ENCODE measurements around the gene KRTAP10-6.
"Not testable (repeated sequence)": the region's sequence is repeated elsewhere in the genome, so short reads cannot be mapped to it uniquely, and the experiment has no call there.

KRTAP10-6 gene

DNA sequence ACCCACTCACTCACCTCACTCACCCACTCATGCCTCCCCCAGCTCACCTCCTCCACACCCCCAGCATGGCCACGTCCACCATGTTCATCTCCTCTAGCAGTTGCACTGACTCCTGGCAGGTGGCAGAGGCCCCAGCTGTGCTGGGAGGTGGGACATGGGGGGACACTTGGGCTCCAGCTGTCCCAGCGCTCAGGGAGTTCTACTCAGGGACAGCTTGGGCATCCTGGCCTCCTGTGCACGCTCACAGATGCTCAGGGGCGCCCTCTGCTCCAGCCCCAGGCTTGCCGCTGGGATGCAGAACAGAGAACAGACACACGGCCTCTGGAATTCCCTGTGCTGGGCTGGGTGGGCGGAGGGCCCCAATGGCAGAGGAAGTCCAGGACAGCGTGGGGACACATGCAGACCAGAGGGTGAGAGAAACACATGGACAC is 24.8 kb upstream of the KRTAP10-6 start:
- no peak for DNase-seq (ENCODE audit: low read depth in 2 of 2)

GRCh38 chr21:44616591-44616926 is 24.3 kb upstream of the KRTAP10-6 start:
- DNase-seq (ENCODE audit: low read depth in 2 of 2) = no peak

DNA sequence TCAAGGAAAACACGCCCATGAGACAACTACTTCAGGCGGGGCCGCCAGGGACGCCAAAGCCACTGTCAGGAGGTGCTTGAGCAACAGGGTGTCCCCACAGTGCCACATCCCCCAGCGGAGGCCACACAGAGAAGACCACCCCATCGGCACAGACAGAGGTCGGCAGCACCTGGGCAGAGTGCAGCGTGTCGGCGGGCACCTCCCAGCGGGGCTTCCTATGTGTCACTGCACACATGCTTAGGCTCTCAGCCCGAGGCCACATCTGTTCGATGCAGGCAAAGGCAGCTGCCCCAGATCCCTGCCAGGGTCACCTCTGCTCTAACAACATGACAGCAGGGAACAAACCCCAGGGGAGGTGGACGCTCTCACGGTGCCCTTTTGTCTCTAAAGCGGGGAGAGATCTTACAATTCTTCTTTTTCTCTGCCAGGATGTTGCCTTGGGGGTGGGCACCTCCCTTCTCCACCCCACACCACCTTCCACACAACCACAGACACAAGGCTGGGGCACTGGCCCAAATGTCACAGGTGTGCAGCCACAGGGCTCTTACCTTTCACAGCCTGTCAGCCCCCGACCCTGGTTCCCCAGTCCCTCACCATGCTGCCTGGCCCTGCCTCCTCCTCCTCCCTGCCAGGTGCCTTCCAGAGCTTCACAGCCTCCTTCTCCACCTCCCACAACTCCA is 23.7 kb upstream of the KRTAP10-6 start:
- DNase-seq (ENCODE audit: low read depth in 2 of 2) = no peak

GRCh38 chr21:44615466-44615865 is 23.2 kb upstream of the KRTAP10-6 start:
- DNase-seq (ENCODE audit: low read depth in 2 of 2) = no peak

DNA sequence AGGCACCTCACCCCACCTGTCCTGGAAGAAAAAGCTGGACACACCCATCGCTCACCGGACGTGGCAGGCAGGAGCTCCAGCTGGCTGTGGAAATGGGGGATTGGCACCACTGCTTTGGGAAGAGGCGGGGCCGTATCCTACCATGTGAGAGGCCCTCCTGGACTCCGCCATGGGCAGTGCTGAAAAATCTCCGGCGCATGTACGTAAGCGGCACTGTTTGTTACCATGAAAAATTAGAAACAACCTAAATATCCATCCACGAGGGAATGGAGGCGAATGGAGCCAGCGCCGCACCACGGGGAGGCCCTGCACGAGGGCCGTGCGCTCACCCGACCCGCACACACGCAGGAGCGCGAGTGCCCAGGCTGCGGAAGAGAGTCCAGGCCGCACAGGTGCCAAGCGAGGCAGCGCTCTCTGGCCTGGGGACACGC is 22.7 kb upstream of the KRTAP10-6 start:
- no peak for DNase-seq (ENCODE audit: low read depth in 2 of 2)

DNA sequence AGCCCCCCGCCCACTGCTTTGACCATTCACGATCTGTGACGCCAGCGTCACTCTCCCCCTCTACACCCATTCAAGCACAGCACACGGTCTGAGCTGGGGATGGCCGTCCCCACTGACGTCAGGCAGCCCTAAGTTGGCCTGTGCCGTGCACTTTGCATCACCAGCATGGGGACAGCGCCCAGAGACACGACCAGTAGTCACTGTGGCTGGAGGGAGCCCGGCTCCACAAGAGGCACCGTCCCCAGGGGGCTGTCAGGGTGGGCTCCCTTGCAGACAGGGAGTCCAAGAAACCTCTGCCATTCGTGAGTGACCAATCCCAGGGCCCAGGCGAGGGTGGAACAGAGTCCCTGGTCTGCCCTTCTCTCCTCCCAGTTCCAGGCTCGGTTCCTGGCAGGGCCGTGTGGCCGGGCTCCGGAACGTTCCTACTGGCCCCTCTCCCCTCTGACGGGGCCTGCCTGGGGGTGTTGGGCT is 21.9 kb upstream of the KRTAP10-6 start:
- DNase-seq (ENCODE audit: low read depth in 2 of 2) = no peak

DNA sequence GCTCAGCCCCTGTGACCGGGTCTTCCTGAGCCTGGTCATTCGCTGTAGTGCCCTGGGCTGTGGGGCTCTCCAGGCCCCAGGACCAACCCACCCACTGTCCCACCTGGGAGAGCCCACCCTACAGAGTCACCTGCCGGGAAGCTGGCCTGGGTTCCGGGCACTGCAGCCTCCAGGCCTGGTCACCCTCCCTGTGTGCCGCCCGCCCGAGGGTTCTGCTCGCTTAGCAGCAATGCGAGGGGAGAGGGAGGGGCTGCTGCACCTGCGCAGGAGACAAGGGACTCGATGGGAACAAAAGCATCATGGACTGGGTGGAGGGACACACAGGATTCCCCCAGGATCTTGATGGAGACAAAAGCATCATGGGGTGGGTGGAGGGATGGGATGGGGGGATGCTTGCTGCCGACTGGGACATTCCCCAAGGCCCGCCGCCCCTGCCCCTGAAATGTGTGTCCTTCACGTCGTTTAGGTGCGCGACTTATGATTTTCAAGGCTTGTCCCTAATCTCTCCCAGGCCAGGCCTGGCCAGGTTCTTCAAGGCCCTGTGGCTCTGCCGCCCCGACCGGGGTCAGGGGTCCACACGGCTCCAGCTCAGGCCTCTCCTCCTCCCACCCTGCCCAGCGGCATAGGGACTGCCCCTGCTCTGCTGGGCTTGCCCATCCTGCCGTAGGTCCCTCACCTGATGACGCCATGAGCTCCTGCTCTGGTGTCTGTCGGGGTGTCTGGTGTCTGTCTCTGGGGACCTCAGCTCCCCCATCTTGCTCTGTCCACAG is 21.3 kb upstream of the KRTAP10-6 start:
- DNase-seq (ENCODE audit: low read depth in 2 of 2) = no peak

GRCh38 chr21:44612669-44613229 is 20.4 kb upstream of the KRTAP10-6 start:
- DNase-seq (ENCODE audit: low read depth in 2 of 2) = no peak

DNA sequence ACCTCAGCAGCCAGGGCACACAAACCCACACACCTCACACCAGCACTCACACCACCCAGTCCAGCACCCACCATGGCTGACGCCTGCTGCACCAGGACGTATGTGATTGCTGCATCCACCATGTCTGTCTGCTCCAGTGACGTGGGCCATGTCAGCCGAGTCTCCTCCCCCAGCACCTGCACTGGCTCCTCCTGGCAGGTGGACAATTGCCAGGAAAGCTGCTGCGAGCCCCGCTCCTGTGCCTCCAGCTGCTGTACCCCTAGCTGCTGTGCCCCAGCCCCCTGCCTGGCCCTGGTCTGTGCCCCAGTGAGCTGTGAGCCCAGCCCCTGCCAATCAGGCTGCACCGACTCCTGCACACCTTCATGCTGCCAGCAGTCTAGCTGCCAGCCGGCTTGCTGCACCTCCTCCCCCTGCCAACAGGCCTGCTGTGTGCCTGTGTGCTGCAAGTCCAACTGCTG is 19.8 kb upstream of the KRTAP10-6 start, which contains the start of gene KRTAP10-8:
Gene KRTAP10-8 (plus strand): TSS at position 51 of the 458 bp plus-strand sequence. CDS start 22 bp downstream, at position 73.
- DNase-seq (ENCODE audit: low read depth in 2 of 2) = no peak

DNA sequence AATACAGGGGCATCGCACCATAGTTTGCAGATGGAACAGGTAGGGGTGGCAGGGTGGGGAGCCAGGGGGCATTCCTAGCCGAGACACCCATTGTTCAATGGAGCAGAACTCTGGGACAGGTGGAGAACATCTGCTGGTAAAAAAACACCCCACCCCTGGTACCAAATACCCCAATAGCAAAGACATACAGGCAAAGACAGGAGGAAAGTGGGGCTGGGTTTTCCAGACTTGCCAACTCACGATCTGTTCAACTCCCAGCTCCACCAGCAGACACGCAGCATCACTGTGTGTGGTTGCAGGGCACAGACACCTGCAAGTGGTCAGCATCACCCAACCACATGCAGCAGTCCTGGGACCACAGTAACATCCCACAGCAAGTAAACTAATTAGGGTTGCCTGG is 19.2 kb upstream of the KRTAP10-6 start:
- no peak for DNase-seq (ENCODE audit: low read depth in 2 of 2)

- not testable (repeated sequence) for DNase-seq (ENCODE audit: low read depth in 2 of 2)
These were observed 18.0 kb upstream of the KRTAP10-6 start for GRCh38 chr21:44610157-44610843.

- DNase-seq (ENCODE audit: low read depth in 2 of 2) = no peak
These were observed 16.9 kb upstream of the KRTAP10-6 start for GRCh38 chr21:44609193-44609592.

DNA sequence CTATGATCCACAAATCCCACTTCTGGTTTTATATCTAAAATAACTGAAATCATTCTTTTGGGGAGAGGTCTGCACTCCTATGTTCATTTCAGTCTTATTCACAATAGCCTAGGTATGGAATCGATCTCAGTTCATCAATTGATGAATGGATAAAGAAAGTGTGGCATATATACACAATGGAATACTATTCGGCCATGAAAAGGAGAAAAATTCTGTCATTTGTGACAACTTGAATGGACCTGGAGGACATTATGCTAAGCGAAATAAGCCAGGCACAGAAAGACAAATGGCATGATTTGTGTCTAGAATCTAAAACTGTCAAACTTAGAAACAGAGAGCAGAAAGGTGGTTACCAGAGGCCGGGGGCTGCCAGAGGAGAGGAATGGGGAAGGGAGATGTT is 14.2 kb upstream of the KRTAP10-6 start:
- DNase-seq (ENCODE audit: low read depth in 2 of 2) = no peak

GRCh38 chr21:44603911-44604310 is 11.6 kb upstream of the KRTAP10-6 start:
- no peak for DNase-seq (ENCODE audit: low read depth in 2 of 2)

- no peak for DNase-seq (ENCODE audit: low read depth in 2 of 2)
These were observed 11.0 kb upstream of the KRTAP10-6 start for GRCh38 chr21:44603109-44603875.

- DNase-seq (ENCODE audit: low read depth in 2 of 2) = no peak
These were observed 10.2 kb upstream of the KRTAP10-6 start for GRCh38 chr21:44602463-44602850.

- no peak for DNase-seq (ENCODE audit: low read depth in 2 of 2)
These were observed 9.5 kb upstream of the KRTAP10-6 start for GRCh38 chr21:44601596-44602462.

DNA sequence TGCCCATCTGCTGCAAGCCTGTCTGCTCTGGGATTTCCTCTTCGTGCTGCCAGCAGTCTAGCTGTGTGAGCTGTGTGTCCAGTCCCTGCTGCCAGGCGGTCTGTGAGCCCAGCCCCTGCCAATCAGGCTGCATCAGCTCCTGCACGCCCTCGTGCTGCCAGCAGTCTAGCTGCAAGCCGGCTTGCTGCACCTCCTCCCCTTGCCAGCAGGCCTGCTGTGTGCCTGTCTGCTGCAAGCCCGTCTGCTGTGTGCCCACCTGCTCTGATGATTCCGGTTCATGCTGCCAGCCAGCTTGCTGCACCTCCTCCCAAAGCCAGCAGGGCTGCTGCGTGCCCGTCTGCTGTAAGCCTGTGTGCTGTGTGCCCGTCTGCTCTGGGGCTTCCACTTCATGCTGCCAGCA is 8.8 kb upstream of the KRTAP10-6 start:
- not testable (repeated sequence) for DNase-seq (ENCODE audit: low read depth in 2 of 2)

DNA sequence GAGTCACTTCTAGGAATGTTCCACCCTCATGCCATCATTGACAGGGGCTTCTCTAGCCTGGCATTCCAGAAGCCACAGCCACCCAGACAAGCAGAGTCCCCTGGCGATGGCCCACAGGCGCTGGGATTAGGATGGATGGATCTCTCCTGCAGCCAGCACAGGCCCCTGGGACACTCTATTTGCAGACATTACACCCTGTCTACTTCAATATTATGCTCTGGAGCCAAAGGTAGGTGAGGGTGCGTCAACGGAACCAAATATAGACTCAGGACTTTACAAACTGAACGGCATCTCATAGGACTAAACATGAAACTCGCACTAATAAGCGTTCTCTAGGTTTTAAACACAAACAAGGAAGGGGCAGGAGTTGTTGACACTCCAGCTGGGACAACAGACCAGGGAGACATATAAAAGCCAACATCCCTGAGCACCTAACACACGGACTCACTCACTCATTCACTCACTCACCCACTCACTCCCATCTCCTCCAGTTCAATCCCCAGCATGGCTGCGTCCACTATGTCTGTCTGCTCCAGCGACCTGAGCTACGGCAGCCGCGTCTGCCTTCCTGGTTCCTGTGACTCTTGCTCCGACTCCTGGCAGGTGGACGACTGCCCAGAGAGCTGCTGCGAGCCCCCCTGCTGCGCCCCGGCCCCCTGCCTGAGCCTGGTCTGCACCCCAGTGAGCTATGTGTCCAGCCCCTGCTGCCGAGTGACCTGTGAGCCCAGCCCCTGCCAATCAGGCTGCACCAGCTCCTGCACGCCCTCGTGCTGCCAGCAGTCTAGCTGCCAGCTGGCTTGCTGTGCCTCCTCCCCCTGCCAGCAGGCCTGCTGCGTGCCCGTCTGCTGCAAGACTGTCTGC is 8.0 kb upstream of the KRTAP10-6 start, which contains the start of gene KRTAP10-7:
Gene KRTAP10-7 (plus strand): TSS at position 480 of the 861 bp plus-strand sequence. CDS start 25 bp downstream, at position 505.
- DNase-seq (ENCODE audit: low read depth in 2 of 2) = not testable (repeated sequence)
